ENCODE results near the gene CD4.

Gene CD4

DNA sequence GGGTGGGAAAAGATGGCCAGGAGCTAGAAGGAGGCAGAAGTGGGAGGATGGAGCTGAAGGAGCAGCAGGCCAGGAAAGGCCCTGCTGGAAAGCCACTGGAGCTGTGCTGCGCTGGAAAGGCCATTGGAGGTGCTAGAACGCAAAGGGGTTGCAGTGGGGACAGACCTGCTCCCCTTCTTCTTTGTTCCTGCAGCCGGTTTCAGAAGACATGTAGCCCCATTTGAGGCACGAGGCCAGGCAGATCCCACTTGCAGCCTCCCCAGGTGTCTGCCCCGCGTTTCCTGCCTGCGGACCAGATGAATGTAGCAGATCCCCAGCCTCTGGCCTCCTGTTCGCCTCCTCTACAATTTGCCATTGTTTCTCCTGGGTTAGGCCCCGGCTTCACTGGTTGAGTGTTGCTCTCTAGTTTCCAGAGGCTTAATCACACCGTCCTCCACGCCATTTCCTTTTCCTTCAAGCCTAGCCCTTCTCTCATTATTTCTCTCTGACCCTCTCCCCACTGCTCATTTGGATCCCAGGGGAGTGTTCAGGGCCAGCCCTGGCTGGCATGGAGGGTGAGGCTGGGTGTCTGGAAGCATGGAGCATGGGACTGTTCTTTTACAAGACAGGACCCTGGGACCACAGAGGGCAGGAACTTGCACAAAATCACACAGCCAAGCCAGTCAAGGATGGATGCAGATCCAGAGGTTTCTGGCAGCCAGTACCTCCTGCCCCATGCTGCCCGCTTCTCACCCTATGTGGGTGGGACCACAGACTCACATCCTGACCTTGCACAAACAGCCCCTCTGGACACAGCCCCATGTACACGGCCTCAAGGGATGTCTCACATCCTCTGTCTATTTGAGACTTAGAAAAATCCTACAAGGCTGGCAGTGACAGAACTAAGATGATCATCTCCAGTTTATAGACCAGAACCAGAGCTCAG, 30.0 kb downstream of the CD4 start:
- H3K27me3 Mint-ChIP-seq, result peaks cover 41 to 56% of the 10 kb centered on the region in 2 donors
- no peak for ATAC-seq (replicated peaks)
- H3K4me1 Mint-ChIP-seq (ENCODE audit: low read depth in 2 of 2), result peaks cover 4 to 11% of the 10 kb centered on the region in 2 donors
- H3K9me3 Mint-ChIP-seq, result no peaks in the 10 kb centered on the region
- no peak overlapping the region for H3K4me3 Mint-ChIP-seq
- no peak overlapping the region for H3K27ac Mint-ChIP-seq
- no peak for DNase-seq
- no peaks in the 10 kb centered on the region for H3K36me3 Mint-ChIP-seq (ENCODE audit: insufficient read depth)

DNA sequence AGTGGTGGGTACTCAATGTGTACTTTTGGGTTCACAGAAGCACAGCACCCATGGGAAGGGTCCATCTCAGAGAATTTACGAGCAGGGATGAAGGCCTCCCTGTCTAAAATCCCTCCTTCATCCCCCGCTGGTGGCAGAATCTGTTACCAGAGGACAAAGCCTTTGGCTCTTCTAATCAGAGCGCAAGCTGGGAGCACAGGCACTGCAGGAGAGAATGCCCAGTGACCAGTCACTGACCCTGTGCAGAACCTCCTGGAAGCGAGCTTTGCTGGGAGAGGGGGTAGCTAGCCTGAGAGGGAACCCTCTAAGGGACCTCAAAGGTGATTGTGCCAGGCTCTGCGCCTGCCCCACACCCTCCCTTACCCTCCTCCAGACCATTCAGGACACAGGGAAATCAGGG, 30.8 kb downstream of the CD4 start:
- Mint-ChIP-seq H3K4me1 (ENCODE audit: low read depth in 2 of 2) (peaks cover 5 to 11% of the 10 kb centered on the region in 2 donors), H3K36me3 (ENCODE audit: insufficient read depth) (no peaks in the 10 kb centered on the region), H3K27ac (no peak overlapping the region), H3K27me3 (peaks cover 43 to 56% of the 10 kb centered on the region in 2 donors), H3K4me3 (no peak overlapping the region), H3K9me3 (no peaks in the 10 kb centered on the region)
- no peak for DNase-seq
- no peak for ATAC-seq (replicated peaks)

DNA sequence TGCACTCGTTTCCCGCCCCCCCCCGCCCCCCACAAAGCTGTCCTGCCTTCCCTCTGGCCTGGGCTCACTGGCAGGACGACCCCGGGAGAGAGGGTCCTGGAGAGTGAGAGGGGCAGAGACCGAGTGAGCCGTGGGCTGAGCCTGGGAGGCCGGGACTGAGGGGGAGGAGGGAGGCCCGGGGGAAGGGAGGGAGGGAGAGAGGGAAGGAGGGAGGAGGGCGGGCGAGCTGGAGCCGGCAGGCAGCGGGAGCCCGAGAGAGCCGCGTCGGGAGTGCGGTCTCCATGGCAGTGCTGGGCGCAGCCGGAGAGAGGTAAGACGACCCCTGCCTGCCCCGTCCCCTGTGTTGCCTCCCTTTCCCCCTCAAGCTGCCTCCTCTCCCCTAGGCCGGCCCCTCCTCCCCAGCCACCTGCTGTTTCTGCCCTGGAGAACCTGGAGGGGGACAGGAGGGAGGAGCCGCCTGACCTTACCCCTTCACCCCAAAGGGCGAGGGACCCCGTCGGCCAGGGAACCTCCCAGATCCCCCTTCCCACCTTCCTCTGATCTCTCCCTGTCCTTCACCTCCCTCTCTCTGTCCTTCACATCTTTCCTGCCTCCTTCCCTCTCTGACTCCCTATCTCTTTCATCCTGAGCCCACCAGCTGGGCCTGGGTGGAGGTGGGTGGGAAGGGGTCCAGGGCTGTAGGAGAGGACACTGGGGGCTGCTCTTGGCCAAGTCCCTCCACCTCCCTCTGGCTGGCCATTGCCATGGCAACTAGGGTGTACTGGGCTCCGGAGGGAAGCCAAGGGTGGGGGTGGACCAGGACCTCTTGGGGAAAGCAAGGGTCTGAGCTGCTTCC, 32.5 kb downstream of the CD4 start, which contains the start of gene GPR162:
GPR162 (plus strand) TSS at position 231 of the 835 bp plus-strand sequence. CDS start 2,078 bp downstream, outside the sequence.
- no peaks in the 10 kb centered on the region for H3K36me3 Mint-ChIP-seq (ENCODE audit: insufficient read depth)
- H3K9me3 Mint-ChIP-seq, result no peaks in the 10 kb centered on the region
- H3K27me3 Mint-ChIP-seq, result peaks cover 59 to 67% of the 10 kb centered on the region in 2 donors

DNA sequence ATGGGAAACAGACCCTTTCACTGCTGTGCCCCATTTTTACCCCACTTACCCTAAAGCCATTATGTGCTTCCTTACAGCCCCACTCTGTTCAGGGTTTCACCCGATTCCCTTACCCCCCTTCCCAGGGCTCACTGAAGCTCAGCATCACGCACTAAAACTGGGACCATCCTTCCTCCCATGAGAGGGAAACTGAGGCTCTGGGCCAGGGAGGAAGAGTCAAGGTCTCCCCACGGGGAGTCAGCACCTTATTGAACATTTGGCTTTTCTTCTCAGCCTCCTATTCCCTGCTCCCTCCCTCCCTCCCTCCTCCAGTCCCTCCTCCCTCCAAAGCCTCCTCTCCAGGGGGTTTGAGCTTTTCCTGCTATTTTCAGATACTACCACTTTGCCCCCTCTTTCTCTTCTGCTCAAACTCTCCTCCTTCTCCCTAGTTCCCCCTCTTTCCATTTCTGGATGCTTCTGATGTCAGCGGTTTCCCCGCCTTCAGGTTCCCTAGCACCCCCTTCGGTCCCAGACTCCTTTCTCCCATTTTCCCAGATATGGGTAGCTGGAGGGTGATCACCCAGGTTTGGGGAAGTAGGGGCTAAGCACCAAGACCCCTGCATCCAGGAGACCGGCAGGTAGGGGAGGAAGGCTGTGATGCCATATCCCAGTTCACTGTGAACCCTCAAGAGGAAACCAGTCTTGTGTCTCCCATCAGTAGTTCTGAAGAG, 33.3 kb downstream of the CD4 start:
- H3K4me1 Mint-ChIP-seq (ENCODE audit: low read depth in 2 of 2), result peaks cover 13 to 21% of the 10 kb centered on the region in 2 donors
- ATAC-seq (replicated peaks) (no peak), DNase-seq (no peak)
- no peaks in the 10 kb centered on the region for H3K36me3 Mint-ChIP-seq (ENCODE audit: insufficient read depth)
- peak overlapping the region; percentile 51 to 58 for H3K4me3 Mint-ChIP-seq
- peaks cover 67 to 75% of the 10 kb centered on the region in 2 donors for H3K27me3 Mint-ChIP-seq
- peak overlapping the region in 1 of 2 donors; percentile 7 for H3K27ac Mint-ChIP-seq
- H3K9me3 Mint-ChIP-seq, result no peaks in the 10 kb centered on the region

More for the DNA sequence above, 32.5 kb downstream of the CD4 start, which contains the start of gene GPR162:
- peak within 1 kb of the TSS; percentile 53 to 58 for H3K4me3 Mint-ChIP-seq
- H3K27ac Mint-ChIP-seq, result no peak within 1 kb of the TSS
- peaks cover 8 to 16% of the 10 kb centered on the region in 2 donors for H3K4me1 Mint-ChIP-seq (ENCODE audit: low read depth in 2 of 2)
- no peak for DNase-seq
- ATAC-seq (replicated peaks), result no peak

DNA sequence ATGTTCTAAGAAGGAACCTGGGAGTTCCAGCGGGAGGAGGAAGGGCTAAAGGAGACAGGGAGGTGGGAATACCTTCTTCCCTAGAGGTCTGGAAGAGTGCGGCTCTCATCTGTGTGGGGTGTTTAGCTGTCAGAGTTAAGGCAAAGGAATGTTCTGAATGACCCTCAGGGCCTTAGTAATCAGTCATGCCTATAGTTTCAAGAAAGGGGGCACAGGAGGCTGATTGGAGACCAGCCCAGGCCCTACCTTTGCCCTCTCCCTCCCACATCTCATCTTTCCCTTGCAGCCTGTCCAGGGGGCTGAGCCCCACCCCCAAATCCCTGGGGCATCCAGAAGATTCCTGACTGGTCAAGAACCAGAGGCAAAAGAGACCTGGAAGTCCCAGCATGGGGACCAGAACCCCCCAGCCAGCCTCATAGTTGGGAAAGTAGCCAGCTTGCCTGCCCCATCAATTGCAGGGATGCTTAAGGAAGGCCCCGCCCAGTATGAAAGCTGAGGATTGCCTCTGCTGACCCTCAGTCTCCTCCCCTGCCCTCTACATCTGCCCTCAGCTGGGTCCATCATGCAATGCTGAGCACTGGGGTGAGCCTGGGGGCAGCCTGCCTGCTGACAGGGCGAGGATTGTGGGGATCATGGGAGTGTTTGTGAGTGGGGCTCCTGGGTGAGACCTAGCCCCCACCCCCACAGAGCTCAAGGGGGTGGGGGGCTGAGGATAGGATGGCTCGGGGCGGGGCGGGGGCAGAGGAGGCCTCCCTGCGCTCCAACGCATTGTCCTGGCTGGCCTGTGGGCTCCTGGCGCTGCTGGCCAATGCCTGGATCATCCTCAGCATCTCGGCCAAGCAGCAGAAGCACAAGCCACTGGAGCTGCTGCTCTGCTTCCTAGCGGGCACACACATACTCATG, 34.1 kb downstream of the CD4 start:
- Mint-ChIP-seq H3K36me3 (ENCODE audit: insufficient read depth) (no peaks in the 10 kb centered on the region), H3K27me3 (peaks cover 73 to 84% of the 10 kb centered on the region in 2 donors), H3K4me1 (ENCODE audit: low read depth in 2 of 2) (peaks cover 16 to 25% of the 10 kb centered on the region in 2 donors), H3K4me3 (no peak overlapping the region), H3K27ac (peak overlapping the region in 1 of 2 donors; percentile 7), H3K9me3 (no peaks in the 10 kb centered on the region)
- ATAC-seq (replicated peaks) (no peak), DNase-seq (no peak)

DNA sequence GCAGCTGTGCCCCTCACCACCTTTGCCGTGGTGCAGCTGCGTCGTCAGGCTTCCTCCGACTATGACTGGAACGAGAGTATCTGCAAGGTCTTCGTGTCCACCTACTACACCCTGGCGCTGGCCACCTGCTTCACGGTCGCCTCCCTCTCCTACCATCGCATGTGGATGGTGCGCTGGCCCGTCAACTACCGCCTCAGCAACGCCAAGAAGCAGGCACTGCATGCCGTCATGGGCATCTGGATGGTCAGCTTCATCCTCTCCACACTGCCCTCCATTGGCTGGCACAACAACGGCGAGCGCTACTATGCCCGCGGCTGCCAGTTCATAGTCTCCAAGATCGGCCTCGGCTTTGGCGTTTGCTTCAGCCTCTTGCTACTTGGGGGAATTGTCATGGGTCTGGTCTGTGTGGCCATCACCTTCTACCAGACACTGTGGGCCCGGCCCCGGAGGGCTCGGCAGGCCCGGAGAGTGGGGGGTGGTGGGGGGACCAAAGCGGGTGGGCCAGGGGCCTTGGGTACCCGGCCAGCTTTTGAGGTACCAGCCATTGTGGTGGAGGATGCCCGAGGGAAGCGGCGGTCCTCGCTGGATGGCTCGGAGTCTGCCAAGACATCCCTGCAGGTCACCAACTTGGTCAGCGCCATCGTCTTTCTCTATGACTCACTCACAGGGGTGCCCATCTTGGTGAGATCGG, 34.9 kb downstream of the CD4 start:
- Mint-ChIP-seq H3K27me3 (peaks cover 77 to 91% of the 10 kb centered on the region in 2 donors), H3K9me3 (no peaks in the 10 kb centered on the region), H3K27ac (no peak overlapping the region), H3K4me1 (ENCODE audit: low read depth in 2 of 2) (peaks cover 21 to 30% of the 10 kb centered on the region in 2 donors), H3K36me3 (ENCODE audit: insufficient read depth) (peaks cover 1% of the 10 kb centered on the region), H3K4me3 (no peak overlapping the region)
- ATAC-seq (replicated peaks) (no peak), DNase-seq (no peak)

DNA sequence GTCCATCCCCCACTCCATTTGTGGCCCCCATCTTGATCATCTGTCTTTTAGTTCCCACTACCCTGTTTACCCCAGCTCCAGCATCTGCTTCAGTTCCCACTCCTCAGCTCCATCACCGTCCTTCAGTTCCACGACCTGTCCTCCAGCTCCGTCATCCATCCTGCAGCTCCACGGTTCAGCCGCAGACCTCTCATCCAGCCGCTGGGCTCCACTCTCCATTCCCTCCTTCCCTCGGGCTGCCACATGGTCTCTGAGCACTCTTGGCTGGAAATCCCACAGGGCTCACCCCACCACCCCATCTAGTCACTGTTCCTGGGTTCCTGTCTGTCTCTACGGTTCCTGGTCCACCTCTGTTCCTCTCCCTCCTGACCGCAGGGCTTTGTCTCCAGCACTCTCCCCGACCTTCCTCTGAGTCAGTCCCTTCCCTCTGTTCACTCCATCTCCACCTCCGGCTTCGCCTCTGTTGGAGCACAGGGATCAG, 35.6 kb downstream of the CD4 start:
- peaks cover 80 to 96% of the 10 kb centered on the region in 2 donors for H3K27me3 Mint-ChIP-seq
- no peak overlapping the region for H3K27ac Mint-ChIP-seq
- H3K4me3 Mint-ChIP-seq, result no peak overlapping the region
- H3K4me1 Mint-ChIP-seq (ENCODE audit: low read depth in 2 of 2), result peaks cover 24 to 34% of the 10 kb centered on the region in 2 donors
- peaks cover 5% of the 10 kb centered on the region for H3K36me3 Mint-ChIP-seq (ENCODE audit: insufficient read depth)
- no peak for ATAC-seq (replicated peaks)
- no peaks in the 10 kb centered on the region for H3K9me3 Mint-ChIP-seq
- DNase-seq, result no peak

DNA sequence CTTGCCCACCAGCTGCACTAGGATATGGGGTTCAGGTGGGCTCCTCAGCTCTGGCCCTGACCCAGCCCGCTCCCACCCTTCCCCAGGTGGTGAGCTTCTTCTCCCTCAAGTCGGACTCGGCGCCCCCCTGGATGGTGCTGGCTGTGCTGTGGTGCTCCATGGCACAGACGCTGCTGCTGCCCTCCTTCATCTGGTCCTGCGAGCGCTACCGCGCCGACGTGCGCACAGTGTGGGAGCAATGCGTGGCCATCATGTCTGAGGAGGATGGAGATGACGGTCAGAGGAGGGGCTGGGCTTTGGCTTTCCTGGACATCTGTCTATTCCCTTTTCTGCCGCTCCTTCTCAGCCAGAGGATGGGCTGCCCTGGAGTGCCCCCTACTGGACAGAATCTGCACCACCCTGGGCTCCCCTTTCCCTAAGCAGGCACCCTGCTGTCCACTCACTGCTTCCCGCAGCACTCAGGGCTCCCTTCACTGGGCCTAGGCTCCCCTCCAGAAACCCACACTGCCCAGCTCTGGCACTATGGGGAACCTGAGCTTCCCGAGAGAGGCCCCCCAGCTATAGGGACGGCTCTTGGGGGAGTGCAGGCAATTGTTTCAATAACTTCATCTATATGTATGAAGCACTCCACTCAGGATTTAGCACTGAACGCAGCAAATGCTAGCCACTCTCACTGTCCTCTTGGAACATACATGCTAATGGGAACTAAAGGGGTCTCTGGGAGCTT, 36.2 kb downstream of the CD4 start:
- Mint-ChIP-seq H3K4me1 (ENCODE audit: low read depth in 2 of 2) (peaks cover 27 to 34% of the 10 kb centered on the region in 2 donors), H3K27me3 (peaks cover 79 to 97% of the 10 kb centered on the region in 2 donors), H3K36me3 (ENCODE audit: insufficient read depth) (peaks cover 5% of the 10 kb centered on the region), H3K9me3 (no peaks in the 10 kb centered on the region), H3K27ac (no peak overlapping the region), H3K4me3 (no peak overlapping the region)
- peak; percentile 76 to 80 (median 77) for DNase-seq
- ATAC-seq (replicated peaks), result peak; percentile 57

DNA sequence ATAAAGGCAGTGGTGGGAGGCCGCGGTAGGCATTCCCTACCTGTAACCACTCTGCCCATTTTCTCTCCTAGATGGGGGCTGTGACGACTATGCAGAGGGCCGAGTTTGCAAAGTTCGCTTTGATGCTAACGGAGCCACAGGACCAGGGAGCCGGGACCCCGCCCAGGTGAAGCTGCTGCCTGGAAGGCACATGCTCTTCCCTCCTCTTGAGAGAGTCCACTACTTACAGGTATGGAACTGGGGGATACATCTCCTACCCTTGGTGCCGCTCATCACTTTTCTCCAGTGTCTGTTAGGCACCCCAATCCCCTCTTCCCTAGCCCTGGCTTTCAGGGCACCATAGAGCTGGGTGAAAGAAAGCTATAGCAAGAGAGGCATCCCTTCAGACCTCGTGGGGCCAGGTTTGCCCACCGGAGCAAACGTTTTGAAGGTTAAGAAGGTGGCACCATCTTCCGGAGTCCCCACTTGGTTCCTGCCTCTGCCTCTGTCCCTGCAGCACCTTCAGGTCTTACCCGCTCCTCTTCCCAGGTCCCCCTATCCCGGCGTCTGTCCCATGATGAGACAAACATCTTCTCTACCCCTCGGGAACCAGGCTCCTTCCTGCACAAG, 36.9 kb downstream of the CD4 start:
- H3K4me1 Mint-ChIP-seq (ENCODE audit: low read depth in 2 of 2), result peaks cover 27 to 30% of the 10 kb centered on the region in 2 donors
- no peak overlapping the region for H3K27ac Mint-ChIP-seq
- no peak for DNase-seq
- no peaks in the 10 kb centered on the region for H3K9me3 Mint-ChIP-seq
- H3K4me3 Mint-ChIP-seq, result peak overlapping the region in 1 of 2 donors; percentile 72
- peaks cover 73 to 97% of the 10 kb centered on the region in 2 donors for H3K27me3 Mint-ChIP-seq
- H3K36me3 Mint-ChIP-seq (ENCODE audit: insufficient read depth), result peaks cover 5% of the 10 kb centered on the region
- no peak for ATAC-seq (replicated peaks)

DNA sequence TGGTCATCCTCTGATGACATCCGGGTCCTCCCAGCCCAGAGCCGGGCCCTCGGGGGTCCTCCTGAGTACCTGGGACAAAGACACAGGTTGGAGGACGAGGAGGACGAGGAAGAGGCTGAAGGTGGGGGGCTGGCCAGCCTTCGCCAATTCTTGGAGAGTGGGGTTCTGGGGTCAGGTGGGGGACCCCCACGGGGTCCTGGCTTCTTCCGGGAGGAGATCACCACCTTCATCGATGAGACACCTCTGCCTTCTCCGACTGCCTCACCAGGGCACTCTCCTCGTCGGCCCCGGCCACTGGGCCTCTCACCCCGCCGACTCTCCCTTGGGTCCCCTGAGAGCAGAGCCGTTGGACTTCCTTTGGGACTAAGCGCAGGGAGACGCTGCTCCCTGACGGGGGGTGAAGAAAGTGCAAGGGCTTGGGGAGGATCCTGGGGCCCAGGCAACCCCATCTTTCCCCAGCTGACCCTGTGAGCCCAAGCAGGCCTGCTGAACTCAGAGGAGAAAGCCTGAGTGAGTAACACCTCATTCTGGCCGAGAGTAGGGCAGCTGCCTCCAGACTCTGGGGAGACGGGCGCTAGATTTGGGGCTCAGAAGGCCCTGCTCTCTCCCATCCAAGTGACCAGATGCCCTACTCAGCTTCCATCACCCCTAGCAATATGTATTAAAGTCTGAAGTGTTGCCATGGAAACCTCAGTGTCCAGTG, 37.6 kb downstream of the CD4 start:
- H3K4me1 Mint-ChIP-seq (ENCODE audit: low read depth in 2 of 2), result peaks cover 26% of the 10 kb centered on the region in 2 donors
- H3K4me3 Mint-ChIP-seq, result peak overlapping the region; percentile 72 to 88
- H3K9me3 Mint-ChIP-seq, result no peaks in the 10 kb centered on the region
- DNase-seq (no peak), ATAC-seq (replicated peaks) (no peak)
- no peak overlapping the region for H3K27ac Mint-ChIP-seq
- peaks cover 5% of the 10 kb centered on the region for H3K36me3 Mint-ChIP-seq (ENCODE audit: insufficient read depth)
- peaks cover 69 to 97% of the 10 kb centered on the region in 2 donors for H3K27me3 Mint-ChIP-seq
